Endothelial cell of umbilical vein (primary cell): ENCODE data around the gene STK10.

Source experiments
- EZH2 ChIP-seq: IDR thresholded peaks from 2 replicates; pipeline ENCODE4 v1.6.1; 2012; ENCODE audit warnings: borderline replicate concordance, low read depth, mild to moderate bottlenecking, moderate library complexity, low read length, inconsistent platforms; ENCODE audit not compliant: severe bottlenecking
- FOS ChIP-seq: IDR thresholded peaks from 2 replicates; pipeline ENCODE4 v1.6.1; 2011; ENCODE audit warnings: mild to moderate bottlenecking, low read length, moderate library complexity, borderline replicate concordance; ENCODE audit not compliant: insufficient read depth
- GATA2 ChIP-seq: IDR thresholded peaks from 2 replicates; pipeline ENCODE4 v1.7.0; 2011; ENCODE audit warnings: low read depth, mild to moderate bottlenecking, moderate library complexity, mixed read lengths, low read length; ENCODE audit not compliant: insufficient read length, insufficient read depth
- JUN ChIP-seq: IDR thresholded peaks from 2 replicates; pipeline ENCODE4 v1.6.1; 2011; ENCODE audit warnings: borderline replicate concordance, low read depth; ENCODE audit not compliant: insufficient read length, insufficient read depth
- MYC ChIP-seq: IDR thresholded peaks from one replicate; pipeline ENCODE4 v1.6.1; 2011; ENCODE audit warnings: mild to moderate bottlenecking, low read depth, low read length
- POLR2A ChIP-seq: IDR thresholded peaks from 2 replicates; pipeline ENCODE4 v1.6.1; 2012; ENCODE audit warnings: low read depth, mild to moderate bottlenecking, control low read depth, low read length
- POLR2AphosphoS5 ChIP-seq: IDR thresholded peaks from 2 replicates; pipeline ENCODE4 v1.6.1; 2012; ENCODE audit warnings: low read depth, mild to moderate bottlenecking, control low read depth, low read length, moderate library complexity; ENCODE audit not compliant: insufficient read depth
- TF ChIP-seq, protein P1 (sequence below), 2 donors: IDR thresholded peaks; 1 replicate in 1 of 2; 2 replicates in 1 of 2; pipeline ENCODE4 v1.5.1; 2011; ENCODE audit warnings: low read length in 2 of 2, mild to moderate bottlenecking in 2 of 2, moderate library complexity in 2 of 2, control low read depth in 1 of 2, inconsistent platforms in 1 of 2, low read depth in 1 of 2; ENCODE audit not compliant: insufficient read depth in 1 of 2; ENCODE audit errors: extremely low read depth in 1 of 2
- TF ChIP-seq, protein P2 (sequence below): IDR thresholded peaks from 2 replicates; pipeline ENCODE4 v1.6.1; 2011; ENCODE audit not compliant: insufficient read depth, insufficient read length

DNA sequence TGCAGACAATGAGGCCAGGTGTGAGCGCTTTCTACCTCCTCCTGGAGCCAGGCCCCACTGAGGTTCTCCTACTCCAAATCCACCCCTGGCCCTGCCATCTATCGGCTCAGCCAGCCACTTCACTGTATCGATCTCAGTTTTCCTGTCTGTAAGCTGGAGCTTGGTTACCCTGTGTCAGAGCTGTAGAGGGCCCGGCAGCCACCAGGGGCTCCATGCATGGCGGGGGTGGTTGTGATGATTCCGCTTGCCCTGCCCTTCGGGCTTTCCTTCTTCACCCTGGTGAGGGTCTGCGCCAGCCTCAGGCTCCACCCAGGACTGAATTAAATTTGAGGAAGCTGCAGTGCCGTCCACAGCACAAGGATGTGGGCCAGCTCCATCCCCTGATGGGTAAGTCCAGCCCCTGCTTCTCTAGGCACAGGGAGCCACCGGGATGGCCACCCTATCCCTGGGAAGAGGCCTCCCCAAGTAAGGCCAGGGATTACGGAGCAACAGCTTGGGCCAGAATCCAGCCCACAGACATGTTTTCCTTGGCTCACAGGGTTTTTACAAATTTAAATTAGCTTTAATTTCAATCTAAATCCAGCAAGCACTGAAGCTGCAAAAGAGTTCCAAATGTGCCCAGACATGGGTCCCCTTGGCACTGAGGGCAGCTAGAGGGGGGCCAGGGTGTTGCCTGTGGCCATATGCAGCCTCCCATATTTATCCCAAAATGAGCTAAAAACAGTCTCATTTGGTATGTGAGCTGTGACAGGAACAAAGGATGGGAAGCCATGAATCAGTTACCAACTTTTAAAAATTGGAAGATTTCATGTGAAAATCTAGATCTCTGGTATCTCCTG, 92.4 kb downstream of the STK10 start:
- TF ChIP-seq POLR2A = no peak
- TF ChIP-seq, protein P1, sequence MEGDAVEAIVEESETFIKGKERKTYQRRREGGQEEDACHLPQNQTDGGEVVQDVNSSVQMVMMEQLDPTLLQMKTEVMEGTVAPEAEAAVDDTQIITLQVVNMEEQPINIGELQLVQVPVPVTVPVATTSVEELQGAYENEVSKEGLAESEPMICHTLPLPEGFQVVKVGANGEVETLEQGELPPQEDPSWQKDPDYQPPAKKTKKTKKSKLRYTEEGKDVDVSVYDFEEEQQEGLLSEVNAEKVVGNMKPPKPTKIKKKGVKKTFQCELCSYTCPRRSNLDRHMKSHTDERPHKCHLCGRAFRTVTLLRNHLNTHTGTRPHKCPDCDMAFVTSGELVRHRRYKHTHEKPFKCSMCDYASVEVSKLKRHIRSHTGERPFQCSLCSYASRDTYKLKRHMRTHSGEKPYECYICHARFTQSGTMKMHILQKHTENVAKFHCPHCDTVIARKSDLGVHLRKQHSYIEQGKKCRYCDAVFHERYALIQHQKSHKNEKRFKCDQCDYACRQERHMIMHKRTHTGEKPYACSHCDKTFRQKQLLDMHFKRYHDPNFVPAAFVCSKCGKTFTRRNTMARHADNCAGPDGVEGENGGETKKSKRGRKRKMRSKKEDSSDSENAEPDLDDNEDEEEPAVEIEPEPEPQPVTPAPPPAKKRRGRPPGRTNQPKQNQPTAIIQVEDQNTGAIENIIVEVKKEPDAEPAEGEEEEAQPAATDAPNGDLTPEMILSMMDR (IDR thresholded peaks at IDR 0.05; ENCODE audit: extremely low read depth in 1 of 2, insufficient read depth in 1 of 2, low read depth in 1 of 2, low read length in 2 of 2) = no peak
- no peak for TF ChIP-seq EZH2
- TF ChIP-seq, protein P2, sequence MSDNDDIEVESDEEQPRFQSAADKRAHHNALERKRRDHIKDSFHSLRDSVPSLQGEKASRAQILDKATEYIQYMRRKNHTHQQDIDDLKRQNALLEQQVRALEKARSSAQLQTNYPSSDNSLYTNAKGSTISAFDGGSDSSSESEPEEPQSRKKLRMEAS = no peak
- no peak for TF ChIP-seq JUN
- no peak for TF ChIP-seq POLR2AphosphoS5
- no peak for TF ChIP-seq GATA2
- no peak for TF ChIP-seq MYC
- TF ChIP-seq FOS = no peak
